Liver (tissue), 2 donors: Measurements from ENCODE around the gene NCAPD2.

Source experiments
- CTCF ChIP-seq: fragments of 150-350 bp; IDR thresholded peaks from 2 replicates; pipeline ENCODE4 v1.5.1; 2017; ENCODE audit warnings: improper control_type of control experiment, low read depth, low read length; ENCODE audit not compliant: missing input control
- YY1 ChIP-seq: IDR thresholded peaks from 2 replicates; pipeline ENCODE4 v1.6.1; 2016; ENCODE audit warnings: antibody characterized with exemption, mild to moderate bottlenecking
- donor health status: healthy.

- TF ChIP-seq CTCF (no peak), YY1 (no peak)
Observed at GRCh38 chr12:6569786-6570185, 75.9 kb downstream of the NCAPD2 start.
